HAP-1 (cell line): ENCODE results near the gene FOXF1.

Source experiments
- DNase-seq, 2 experiments: peaks; one replicate each; pipeline ENCODE4 v3.0.0-alpha.2; 2016 to 2020; ENCODE audit warnings: low spot score in 2 of 2
- H3K27me3 ChIP-seq: fragments of 250-450 bp; sonication (Bioruptor Pico); 2 replicates; pipeline ENCODE4 v1.5.1; 2020; ENCODE audit warnings: low read depth, mild to moderate bottlenecking, moderate library complexity
- H3K36me3 ChIP-seq: fragments of 250-450 bp; sonication (Bioruptor Pico); replicated peaks from 2 replicates; pipeline ENCODE4 v1.5.1; 2020; ENCODE audit warnings: mild to moderate bottlenecking
- H3K4me1 ChIP-seq: fragments of 250-450 bp; sonication (Bioruptor Pico); 2 replicates; pipeline ENCODE4 v1.5.1; 2020; ENCODE audit warnings: mild to moderate bottlenecking
- H3K4me3 ChIP-seq: fragments of 250-450 bp; sonication (Bioruptor Pico); 2 replicates; pipeline ENCODE4 v1.5.1; 2020; ENCODE audit warnings: mild to moderate bottlenecking, moderate library complexity
- H3K9me3 ChIP-seq: fragments of 250-450 bp; sonication (Bioruptor Pico); 2 replicates; pipeline ENCODE4 v1.5.1; 2020; ENCODE audit warnings: mild to moderate bottlenecking, moderate library complexity
- in situ Hi-C: fragments of 300-500 bp; cut with MboI; formaldehyde crosslinking; loops from 3 replicates; pipeline ENCODE4 v1.14.3; 2020; ENCODE audit warnings: low sequenced_read_pairs, inconsistent platforms, mixed read lengths

Gene FOXF1

GRCh38 chr16:86479419-86479818 lies 30.9 kb upstream of the FOXF1 start:
- in situ Hi-C loops = no loop called here
- H3K4me3 ChIP-seq = no peak overlapping the region
- 0 out of 2 replicates have a peak, but pooled peaks cover 4% of the 10 kb centered on the region for H3K9me3 ChIP-seq
- DNase-seq = no peak
- H3K4me1 ChIP-seq = no peaks in the 10 kb centered on the region
- H3K36me3 ChIP-seq = no peaks in the 10 kb centered on the region
- peaks cover 4% of the 10 kb centered on the region for H3K27me3 ChIP-seq

- 0 out of 2 replicates have a peak, but pooled peaks cover 4% of the 10 kb centered on the region for H3K9me3 ChIP-seq
These were observed 29.9 kb upstream of the FOXF1 start for GRCh38 chr16:86480444-86480843.

DNA sequence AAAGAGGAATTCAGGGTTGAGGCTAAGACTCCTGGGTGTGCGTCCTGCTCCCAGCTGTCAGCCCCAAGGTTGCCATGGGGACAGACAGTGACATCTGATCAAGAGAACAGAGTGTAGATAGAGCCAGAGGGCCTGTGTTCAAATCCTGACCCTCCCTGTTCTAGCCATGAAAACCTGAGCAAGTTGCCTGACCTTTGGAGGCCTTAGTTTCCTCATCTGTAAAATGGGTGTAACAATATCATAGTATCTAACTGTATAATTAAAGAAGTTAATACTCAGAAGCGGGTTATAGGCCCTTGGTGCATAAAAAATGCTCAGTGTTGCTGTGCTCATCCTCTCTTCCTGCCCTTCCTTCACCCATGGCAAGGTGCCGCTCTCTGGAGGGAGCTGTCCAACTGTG lies 28.7 kb upstream of the FOXF1 start:
- no peaks in the 10 kb centered on the region for H3K36me3 ChIP-seq
- no peak overlapping the region for H3K4me3 ChIP-seq
- H3K9me3 ChIP-seq = 0 out of 2 replicates have a peak, but pooled peaks cover 4% of the 10 kb centered on the region
- H3K4me1 ChIP-seq = no peaks in the 10 kb centered on the region
- peaks cover 4% of the 10 kb centered on the region for H3K27me3 ChIP-seq
- in situ Hi-C loops = no loop called here
- DNase-seq = no peak

More at GRCh38 chr16:86480444-86480843, 29.9 kb upstream of the FOXF1 start:
- H3K4me3 ChIP-seq = no peak overlapping the region
- H3K27me3 ChIP-seq = peaks cover 4% of the 10 kb centered on the region
- no peaks in the 10 kb centered on the region for H3K4me1 ChIP-seq
- no peak for DNase-seq
- no peaks in the 10 kb centered on the region for H3K36me3 ChIP-seq
- in situ Hi-C loops = no loop called here

DNA sequence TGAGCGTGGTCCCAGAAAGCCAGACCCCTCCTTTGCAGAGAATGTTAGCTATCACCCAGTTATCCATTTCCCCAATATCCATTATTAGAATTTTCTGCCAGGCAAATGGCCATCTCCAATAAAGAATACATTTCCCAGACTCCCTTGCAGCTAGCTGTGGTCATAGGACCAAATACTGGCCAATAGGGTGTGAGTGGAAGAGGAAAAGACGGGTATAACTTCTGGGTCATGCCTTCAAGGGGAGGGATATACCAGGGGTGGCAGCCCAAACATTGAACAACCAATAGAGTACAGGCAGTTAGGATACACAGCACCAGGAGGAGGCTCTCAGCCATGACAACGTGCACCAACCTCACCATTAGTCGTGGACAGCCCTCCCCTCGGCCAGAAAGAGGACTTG lies 26.1 kb upstream of the FOXF1 start:
- Histone ChIP-seq H3K4me1 (no peaks in the 10 kb centered on the region), H3K36me3 (no peaks in the 10 kb centered on the region), H3K4me3 (no peak overlapping the region), H3K27me3 (peaks cover 9% of the 10 kb centered on the region), H3K9me3 (0 out of 2 replicates have a peak, but pooled peaks cover 4% of the 10 kb centered on the region)
- DNase-seq = no peak
- in situ Hi-C loops = no loop called here

DNA sequence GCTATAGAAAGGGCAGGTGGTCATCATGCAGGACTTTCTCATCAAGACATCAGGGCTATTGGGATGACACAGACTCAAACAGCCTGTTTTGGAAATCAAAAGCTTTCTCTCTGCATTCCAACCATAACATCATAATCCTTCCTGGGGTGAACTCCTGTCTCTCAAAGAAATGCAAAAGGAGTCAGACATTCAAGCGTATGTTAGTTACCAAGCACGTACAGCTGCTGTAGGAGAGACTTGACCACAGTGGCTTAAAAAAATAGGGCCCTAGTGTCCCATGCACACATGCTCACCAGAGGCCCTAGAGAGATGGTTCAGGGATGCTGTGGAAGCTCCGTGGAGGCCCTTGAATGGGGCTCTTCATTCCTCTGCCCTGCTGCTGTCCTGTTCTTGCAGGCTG lies 24.6 kb upstream of the FOXF1 start:
- H3K4me3 ChIP-seq = no peak overlapping the region
- H3K27me3 ChIP-seq = peaks cover 20% of the 10 kb centered on the region
- 0 out of 2 replicates have a peak, but pooled peaks cover 4% of the 10 kb centered on the region for H3K9me3 ChIP-seq
- DNase-seq = no peak
- no peaks in the 10 kb centered on the region for H3K4me1 ChIP-seq
- in situ Hi-C loops = no loop called here
- H3K36me3 ChIP-seq = no peaks in the 10 kb centered on the region

DNA sequence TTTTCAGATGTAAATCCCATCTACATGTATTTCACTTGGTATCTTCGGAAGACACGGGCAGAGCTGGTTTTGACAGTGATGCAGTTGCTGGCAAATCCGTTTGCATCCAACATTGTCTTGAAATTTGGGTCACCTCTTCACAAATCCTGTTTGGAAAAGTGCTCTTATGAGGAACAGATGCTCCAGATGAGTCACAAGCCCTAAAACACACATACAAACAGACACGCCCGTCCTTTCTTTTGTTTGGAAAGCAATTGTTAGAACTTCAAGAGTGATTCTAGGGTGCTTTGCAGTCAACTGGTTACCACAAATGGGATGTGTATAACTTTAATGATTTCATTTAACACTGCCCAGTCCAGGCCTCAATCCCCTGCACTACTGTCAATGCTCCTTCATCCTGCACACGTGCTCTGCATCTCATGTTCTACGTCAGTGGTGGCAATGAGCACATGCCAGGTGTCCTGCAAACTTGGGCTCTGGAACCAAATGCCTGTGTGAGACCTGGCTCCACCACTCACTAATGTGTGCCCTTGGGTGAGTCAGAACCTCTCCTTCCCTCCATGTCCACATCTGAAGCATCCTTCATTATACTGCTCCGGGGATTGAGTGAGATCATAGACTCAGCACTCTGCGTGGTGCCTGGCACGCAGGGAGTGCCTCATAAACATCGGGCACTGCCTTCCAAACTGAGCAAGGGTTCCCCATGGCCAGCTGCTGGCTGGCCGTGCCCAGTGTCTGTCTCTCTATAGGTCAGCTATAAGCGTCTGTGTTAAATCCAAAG lies 19.3 kb upstream of the FOXF1 start:
- Histone ChIP-seq H3K36me3 (no peaks in the 10 kb centered on the region), H3K4me1 (no peaks in the 10 kb centered on the region), H3K27me3 (peaks cover 69% of the 10 kb centered on the region), H3K4me3 (no peak overlapping the region), H3K9me3 (no peaks in the 10 kb centered on the region)
- DNase-seq = no peak
- in situ Hi-C loops = no loop called here

- Histone ChIP-seq H3K9me3 (no peaks in the 10 kb centered on the region), H3K27me3 (peaks cover 75% of the 10 kb centered on the region), H3K36me3 (no peaks in the 10 kb centered on the region), H3K4me1 (no peaks in the 10 kb centered on the region), H3K4me3 (no peak overlapping the region)
- in situ Hi-C loops = no loop called here
- no peak for DNase-seq
These were observed 18.7 kb upstream of the FOXF1 start for GRCh38 chr16:86491640-86492023.

DNA sequence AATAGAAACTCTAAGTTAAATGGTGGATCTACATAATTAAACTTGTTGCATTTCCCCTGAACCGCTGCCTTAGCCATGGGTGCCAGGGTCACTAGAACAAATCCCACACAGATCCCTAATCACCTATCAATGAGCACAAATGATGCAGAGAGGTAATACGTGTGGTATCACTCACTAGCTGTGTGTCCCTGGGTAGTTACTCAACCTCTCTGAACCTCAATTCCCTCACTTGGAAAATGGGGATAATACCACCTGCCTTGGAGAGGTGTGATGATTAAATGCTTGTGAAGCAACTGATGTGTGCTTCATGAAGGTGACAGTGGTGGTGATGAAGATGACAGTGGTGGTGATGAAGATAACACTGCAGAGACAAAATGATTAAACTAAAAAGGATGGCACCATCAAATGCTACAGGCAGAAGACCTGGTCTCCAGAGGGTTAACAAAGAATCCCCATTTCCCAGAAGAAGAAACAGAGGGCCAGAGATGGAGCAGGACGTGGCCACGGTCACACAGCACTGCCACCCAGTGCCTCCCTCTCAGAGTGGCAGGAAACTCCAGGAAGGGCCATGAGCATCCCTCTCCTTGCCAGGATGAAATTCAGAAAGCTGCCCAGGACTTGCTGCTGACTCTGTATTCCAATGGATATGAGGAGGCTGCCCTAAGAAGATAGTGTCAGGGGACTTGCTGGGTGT lies 17.9 kb upstream of the FOXF1 start:
- Histone ChIP-seq H3K4me3 (no peak overlapping the region), H3K9me3 (no peaks in the 10 kb centered on the region), H3K27me3 (peaks cover 79% of the 10 kb centered on the region), H3K4me1 (no peaks in the 10 kb centered on the region), H3K36me3 (no peaks in the 10 kb centered on the region)
- DNase-seq = no peak
- in situ Hi-C loops = no loop called here

GRCh38 chr16:86492961-86493629 lies 17.2 kb upstream of the FOXF1 start:
- DNase-seq = no peak
- Histone ChIP-seq H3K4me1 (no peaks in the 10 kb centered on the region), H3K36me3 (no peaks in the 10 kb centered on the region), H3K27me3 (peaks cover 79% of the 10 kb centered on the region), H3K9me3 (no peaks in the 10 kb centered on the region), H3K4me3 (no peak overlapping the region)
- in situ Hi-C loops = no loop called here

DNA sequence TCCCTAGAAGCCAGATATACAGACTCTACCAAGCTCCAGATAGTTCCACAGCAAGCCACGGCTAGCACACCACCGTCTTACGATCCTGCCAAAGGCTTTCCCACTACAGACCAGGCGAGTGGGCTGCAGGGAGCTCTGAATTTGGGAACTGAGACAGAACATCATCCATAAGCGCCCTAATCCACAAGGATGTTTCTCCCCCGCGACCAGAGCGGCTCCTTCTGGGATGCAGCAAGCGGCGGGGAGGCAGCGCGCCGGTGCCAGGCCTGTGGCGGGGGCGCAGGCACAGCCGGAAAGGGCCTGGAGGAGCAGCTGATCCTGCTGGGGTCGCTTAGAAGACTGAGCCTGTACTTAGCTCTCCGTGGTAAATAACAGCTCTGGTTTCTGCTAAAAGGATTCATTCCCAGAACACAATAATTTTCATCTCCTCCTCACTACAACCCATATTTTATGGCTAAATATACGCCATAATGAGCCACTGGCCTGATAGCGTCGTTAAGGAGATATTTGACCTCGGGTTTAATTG lies 16.2 kb upstream of the FOXF1 start:
- Histone ChIP-seq H3K36me3 (no peaks in the 10 kb centered on the region), H3K9me3 (no peaks in the 10 kb centered on the region), H3K4me3 (no peak overlapping the region), H3K4me1 (no peaks in the 10 kb centered on the region), H3K27me3 (peaks cover 89% of the 10 kb centered on the region)
- no peak for DNase-seq
- in situ Hi-C loops = no loop called here

- Histone ChIP-seq H3K4me1 (no peaks in the 10 kb centered on the region), H3K9me3 (no peaks in the 10 kb centered on the region), H3K27me3 (peaks cover 91% of the 10 kb centered on the region), H3K36me3 (no peaks in the 10 kb centered on the region), H3K4me3 (no peak overlapping the region)
- no peak for DNase-seq
- in situ Hi-C loops = no loop called here
These were observed 15.6 kb upstream of the FOXF1 start for GRCh38 chr16:86494565-86495356.

- H3K36me3 ChIP-seq = no peaks in the 10 kb centered on the region
- no peaks in the 10 kb centered on the region for H3K9me3 ChIP-seq
- H3K27me3 ChIP-seq = peaks cover 91% of the 10 kb centered on the region
- in situ Hi-C loops = no loop called here
- no peak for DNase-seq
- no peak overlapping the region for H3K4me3 ChIP-seq
- no peaks in the 10 kb centered on the region for H3K4me1 ChIP-seq
These were observed 15.0 kb upstream of the FOXF1 start for GRCh38 chr16:86495357-86495701.

GRCh38 chr16:86495756-86496261 lies 14.5 kb upstream of the FOXF1 start:
- Histone ChIP-seq H3K4me1 (no peaks in the 10 kb centered on the region), H3K36me3 (no peaks in the 10 kb centered on the region), H3K4me3 (no peak overlapping the region), H3K9me3 (no peaks in the 10 kb centered on the region), H3K27me3 (peaks cover 93% of the 10 kb centered on the region)
- no peak for DNase-seq
- in situ Hi-C loops = no loop called here
